NCI-H1417 treated with DMSO at 0.1 percent for 48 hours (cell line): ENCODE results near the gene FGFR3.

Experiments used
- DNase-seq: peaks from one replicate; lab custom pipeline; 2025; lab: John Stamatoyannopoulos, UW

Gene FGFR3

GRCh38 chr4:1756893-1757779 is 36.0 kb upstream of the FGFR3 start:
- no peak for DNase-seq

DNA sequence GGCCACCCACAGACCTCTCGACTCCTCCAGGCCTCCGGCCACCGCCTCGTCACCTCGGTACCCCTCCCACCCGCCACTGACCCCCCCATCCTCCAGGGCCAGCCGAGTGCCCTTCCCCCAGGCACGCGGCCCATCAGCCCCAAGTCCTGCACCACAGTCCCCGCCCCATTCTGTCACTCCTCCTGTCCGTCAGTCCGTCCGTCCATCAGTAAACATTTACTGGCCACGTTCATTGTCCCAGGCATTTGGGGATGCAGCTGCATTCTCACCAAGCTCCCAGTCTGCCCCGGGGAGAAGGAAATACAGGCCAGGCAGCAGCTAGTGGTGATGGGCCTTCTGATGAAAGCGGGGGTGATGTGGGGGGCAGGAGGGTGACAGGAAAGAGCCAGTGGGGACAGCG is 35.3 kb upstream of the FGFR3 start:
- no peak for DNase-seq

DNA sequence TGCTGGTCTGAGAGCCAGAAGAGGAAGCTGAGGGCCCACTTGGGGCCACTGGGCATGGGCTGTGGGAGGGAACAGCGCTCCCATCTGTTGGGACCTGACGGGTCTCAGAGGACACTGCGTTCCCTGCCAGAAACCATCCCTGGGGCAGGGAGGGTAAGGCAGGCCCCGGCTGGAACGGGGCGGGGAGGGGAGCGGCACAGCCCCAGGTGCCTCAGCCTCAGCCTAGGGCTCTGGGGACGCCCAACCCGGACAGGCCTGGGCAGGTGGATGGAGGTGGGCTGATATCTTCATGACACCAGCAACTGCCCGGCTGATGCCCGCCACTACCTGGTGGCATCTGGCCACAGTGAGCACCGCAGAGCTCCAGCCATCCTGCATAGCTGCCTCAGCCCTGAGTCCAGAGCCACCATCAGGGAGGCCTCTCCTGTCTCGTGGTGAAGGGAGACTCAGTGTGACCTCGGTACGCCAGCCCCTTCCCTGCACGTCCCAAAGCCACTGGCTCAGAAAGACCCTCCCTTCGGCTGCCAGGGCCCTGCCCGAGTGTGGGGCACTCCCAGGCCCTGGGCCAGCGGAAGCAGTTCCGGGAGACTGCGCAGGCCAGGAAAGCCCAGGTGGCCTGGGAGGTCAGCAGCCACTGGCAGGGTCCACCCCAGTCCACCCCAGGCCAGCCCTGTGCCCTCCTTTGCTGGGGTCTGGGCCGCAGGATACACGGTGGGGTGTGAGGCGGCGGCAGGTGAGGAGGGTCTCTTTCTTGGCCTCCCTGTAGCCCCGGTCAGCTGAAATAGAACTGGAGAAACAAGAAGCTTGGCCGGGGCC is 34.6 kb upstream of the FGFR3 start:
- no peak for DNase-seq

DNA sequence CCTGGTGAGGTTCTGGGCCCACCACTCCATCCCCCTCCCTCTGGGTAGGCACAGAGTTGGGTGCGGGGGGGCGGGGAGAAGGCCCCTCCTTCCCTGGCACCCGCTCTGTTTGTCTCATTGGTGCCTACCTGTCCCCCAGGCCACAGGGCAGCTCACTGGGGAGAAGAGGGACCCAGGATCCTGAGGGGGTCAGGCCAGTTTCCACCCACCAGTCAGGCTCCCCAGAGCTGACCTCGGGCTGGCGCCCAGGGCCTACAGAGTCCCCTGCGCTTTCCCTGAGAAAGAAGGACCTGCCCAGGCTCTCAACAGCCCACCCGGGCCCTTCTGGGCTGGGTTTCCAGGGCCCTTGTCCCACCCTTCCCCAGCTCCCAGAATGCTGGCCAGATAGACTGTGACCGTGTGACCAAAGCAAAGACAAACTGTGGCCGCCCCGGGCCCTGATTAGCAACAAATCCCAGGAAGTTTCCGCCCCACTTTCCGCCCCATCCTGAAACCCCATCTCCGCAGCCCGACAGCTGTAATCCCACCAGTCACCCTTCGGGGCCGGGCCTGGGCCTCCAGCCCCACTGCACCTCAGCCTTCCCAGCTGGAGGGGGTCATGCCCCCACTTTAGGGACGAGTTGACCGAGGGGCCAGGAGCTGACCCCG is 33.8 kb upstream of the FGFR3 start:
- no peak for DNase-seq

DNA sequence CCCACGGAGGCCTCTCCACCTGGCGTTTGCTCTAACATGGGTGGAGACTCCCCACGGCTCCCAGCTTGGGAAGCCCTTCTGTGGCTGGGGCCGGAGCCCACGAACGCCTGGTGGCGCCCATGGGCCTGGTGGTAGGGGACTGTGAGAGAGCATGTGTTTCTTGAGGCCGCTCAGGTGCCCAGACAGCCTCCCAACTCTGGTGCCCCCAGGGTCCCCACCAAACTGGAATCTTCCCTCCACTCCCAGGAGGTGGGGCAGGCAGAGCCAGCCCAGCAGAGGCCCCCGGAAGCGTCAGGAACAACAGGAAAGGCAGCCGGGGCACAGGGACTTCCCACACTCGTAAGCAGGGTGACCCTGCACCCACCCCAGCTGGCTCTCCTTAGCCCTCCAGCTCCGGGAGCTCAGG is 33.3 kb upstream of the FGFR3 start:
- no peak for DNase-seq

- DNase-seq: no peak
Observed at GRCh38 chr4:1760521-1761071, 32.5 kb upstream of the FGFR3 start.

DNA sequence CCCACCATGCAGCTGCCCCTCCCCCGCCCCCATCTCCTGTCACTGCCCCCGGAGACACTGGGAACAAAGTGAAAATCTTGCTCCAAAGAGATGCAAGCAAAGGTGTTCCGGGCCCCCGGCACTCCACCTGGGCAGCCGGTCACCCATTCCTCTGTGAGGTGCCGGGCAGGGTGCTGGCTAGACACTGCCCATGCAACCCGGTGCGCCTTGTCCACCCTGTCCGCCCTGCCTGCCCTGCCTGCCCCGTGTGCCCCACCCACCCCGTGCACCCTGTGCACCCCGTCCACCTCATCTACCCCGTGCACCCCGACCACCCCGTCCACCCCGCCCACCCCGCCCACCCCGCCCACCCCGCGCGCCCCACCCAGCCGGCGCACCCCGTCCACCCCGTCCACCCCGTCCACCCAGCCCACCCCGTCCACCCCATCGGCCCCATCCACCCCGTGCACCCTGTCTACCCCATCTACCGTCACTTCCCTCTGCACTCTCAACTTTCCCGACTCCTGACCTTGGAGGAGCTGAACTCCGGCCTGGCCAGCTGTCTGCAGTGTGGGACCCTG is 31.9 kb upstream of the FGFR3 start:
- DNase-seq: no peak

- DNase-seq: no peak
Observed at GRCh38 chr4:1762264-1763010, 30.7 kb upstream of the FGFR3 start.

DNA sequence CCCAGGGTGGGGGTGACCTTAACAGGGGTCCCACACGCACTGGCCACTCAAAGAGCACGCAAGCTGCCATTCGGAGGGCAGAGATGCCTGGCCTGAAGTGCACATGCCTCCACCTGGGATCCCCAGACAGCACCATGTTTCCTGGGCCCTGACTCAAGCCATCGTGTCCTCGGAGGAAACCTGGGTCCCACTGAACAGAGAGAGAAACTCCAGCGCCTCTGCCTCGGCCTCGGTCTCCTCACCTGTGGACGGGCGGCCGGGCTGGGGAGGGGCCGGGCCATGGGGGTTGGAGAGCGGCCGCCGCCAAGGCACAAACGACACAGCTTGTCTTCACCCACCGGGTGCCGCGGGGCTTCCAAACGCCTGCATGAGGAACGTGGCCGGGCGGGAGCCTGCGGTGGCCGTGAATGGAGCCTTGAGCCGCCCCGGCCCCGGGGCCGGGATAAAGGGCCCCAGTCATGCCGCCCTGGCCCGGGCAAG is 30.0 kb upstream of the FGFR3 start:
- no peak for DNase-seq

GRCh38 chr4:1763550-1764080 is 29.5 kb upstream of the FGFR3 start:
- DNase-seq: no peak

DNA sequence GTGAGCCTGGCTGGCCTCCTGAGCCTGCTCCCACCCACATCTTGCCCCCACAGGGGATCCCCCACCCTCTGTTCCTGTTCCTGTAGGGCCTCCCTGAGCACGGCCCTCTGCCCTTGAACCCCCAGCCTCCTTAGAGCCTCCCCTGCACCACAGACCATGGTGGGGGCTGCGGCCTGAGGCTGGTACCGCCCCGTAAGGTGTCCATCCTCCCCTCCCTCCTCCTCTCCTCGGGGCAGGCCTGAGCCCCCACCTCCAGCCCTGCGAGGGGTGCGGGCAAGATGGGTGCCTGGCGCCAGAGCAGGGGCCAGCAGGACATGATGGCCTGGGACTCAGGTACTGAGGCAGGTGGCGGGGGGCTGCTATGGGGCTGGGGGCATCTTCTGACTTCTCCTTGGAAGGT is 28.4 kb upstream of the FGFR3 start:
- DNase-seq: no peak

- no peak for DNase-seq
Observed at GRCh38 chr4:1765409-1766072, 27.6 kb upstream of the FGFR3 start.

DNA sequence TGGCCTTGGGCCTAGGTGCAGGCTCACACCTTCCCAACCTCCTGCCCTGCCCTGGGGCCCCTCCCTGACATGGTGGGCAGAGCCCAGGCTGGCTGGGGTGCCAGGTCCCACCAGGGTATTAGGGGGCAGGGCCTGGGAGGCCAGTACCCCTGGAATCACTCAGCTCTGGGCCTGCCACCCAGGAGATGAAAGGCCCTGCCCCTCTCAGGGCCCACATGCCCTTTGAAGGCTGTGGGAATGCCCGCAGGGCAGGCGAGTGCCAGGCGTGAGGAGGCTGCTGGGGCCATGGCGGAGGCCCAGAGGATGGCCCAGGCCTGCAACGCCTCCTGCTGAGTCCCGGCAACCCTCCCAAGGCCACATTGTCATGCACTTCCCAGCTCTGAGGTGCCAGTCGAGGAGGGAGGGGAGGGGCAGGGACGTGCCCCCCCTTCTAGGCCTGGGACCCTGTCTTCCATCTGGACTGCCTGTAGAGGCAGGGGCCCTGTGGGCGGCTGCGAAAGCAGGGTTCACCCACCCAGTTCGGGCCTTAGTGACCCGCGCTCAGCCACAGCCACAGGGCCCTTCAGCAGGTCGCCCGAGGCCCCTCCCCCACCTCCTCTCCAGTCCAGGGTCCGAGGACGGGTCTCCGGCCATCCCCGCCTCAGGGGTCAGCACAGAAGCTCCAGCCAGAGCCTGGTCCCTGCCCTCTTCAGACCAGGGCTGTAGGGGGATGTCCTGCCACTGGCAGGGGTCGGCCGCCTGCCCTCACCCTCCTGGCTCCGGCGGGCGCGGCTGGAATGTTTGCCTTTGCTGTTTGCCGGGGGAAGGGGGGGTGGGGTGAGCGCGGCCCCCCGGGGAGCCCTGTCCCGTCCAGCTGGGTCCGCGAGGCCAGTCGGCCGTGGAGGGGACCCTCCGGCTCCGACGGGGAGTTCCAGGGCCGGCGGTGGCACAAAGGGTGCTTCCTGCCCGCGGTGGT is 26.7 kb upstream of the FGFR3 start:
- DNase-seq: no peak

DNA sequence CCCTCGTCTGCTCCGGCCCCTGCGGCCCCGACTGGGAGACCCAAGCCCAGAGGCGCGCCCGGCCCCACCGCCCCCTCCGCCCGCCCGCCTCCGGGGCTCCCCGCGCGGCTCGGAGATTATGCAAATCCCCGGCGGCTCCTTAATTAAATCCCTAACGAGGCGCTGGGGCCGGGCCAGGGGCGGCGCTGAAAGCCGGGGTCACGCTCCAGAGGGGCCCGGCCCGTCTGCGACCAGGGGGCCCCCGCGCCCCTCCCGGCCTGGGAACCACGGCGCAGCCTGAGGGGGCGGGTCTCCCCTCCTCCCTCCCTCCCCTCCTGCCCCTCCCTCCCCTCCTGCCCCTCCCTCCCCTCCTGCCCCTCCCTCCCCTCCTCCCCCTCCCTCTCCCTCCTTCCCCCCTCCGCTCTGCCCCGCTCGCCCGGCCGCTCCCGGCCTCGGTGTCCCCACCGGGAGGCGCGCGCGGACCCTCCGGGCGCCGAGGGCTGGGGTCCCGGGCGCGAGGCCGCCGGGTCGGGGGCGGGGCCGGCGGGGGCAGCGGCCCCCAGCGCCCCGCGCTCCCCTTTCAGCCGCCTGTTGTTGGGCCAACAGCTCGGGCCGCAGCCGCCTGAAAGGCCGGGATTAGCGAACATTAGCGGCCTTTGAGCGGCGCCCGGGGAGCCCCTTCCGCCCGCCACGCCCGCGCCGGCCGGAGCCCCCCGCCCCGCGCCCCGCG is 25.9 kb upstream of the FGFR3 start:
- no peak for DNase-seq

DNA sequence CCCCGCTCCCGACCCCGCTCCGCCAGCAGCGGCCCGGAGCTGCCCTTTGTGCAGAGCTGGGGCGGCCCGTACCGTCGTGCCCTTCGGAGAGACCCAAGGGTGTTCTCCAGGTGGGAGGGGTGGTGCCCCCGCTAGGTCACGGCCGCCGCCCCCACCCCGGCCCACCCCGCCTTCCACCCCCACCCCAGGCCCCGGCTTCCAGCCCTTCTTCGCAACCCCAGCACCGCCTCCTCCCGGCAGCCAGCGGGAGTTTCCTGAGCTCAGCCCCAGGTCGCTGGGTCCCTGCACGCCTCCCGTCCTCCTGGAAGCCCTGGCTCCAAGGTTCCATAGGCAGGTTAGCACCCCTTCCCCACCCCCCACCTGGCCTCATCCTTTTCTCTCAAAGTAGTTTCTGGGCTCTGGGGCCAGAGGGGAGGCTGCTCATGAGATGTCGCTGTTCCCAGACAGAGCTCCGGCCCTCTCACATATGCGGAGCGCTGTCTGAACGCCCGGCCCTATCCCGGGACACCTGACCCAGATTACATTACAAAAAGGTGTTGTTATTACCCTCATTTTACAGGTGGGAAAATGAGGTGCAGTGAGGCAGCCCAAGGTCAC is 25.2 kb upstream of the FGFR3 start:
- DNase-seq: no peak

DNA sequence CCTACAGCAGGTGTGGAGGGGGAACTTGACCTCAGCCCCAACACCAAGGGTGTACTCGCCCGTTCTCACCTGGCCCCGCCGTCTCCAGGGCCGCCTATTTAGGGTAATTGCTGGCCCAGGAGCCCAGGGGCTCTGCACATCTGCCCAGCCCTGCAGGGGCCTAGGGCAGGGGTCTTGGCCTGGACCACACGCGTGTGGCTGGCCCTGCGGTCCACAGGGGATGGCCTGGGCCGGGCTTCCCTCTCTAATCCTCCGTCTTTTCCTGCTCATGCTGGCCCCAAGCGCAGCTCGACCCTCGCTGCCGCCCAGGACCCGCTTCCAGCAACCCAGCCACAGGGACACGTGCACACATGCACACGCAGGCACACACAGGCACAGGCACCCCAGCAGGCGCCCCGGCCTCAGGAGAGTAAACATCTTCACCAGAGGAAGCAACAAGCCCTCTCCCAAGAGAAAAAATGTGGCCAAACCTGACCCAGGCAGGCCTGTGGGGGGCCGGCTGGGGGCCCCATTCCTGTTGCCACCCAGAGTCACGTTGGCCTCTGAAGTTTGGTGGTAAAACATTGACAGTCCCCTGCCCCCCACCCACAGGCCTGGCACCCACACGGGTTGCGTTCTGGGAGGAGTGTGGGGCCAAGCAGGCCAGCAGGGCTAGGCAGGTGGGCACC is 24.6 kb upstream of the FGFR3 start:
- no peak for DNase-seq

- DNase-seq: no peak
Observed at GRCh38 chr4:1769692-1770091, 23.4 kb upstream of the FGFR3 start.

DNA sequence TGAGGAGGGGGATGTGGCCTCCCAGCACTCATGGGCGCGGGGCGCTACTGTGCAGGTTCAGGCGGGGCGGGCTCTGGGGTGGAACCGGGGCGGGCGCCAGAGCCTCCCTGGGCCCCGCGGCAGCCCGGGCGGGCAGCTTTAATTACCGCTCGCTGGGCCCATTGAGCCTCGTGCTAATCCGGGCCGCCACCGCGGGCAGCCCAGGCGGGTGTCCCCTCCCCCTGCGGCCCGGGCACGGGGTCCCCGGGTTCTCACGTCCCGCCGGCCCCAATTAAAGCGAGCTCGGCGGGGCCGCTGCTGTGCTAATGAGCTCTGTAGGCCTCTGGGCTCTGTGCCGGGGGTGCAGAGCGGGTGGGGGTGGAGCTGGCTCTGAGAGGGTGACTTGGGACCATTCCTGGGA is 22.8 kb upstream of the FGFR3 start:
- DNase-seq: no peak
